ENCODE measurements around the gene PCED1B.
"Not testable (repeated sequence)": the region's sequence is repeated elsewhere in the genome, so short reads cannot be mapped to it uniquely, and the experiment has no call there.

PCED1B gene

GRCh38 chr12:47276621-47277309 is 197.3 kb downstream of the PCED1B start:
- Histone ChIP-seq H3K4me1 (ENCODE audit: insufficient read depth, low read length) (no peaks in the 10 kb centered on the region; the same call in 1 of the 2 replicates), H3K27ac (ENCODE audit: low read length) (no peak overlapping the region), H3K27me3 (ENCODE audit: insufficient read depth, low read length) (no peaks in the 10 kb centered on the region), H3K4me3 (ENCODE audit: low read length) (no peak overlapping the region), H3K9ac (ENCODE audit: low read depth, low read length) (no peak overlapping the region), H3K36me3 (ENCODE audit: insufficient read depth, low read depth, low read length) (no peaks in the 10 kb centered on the region), H3K9me3 (ENCODE audit: insufficient read depth, low read depth, low read length) (no peaks in the 10 kb centered on the region)

- no peaks in the 10 kb centered on the region for H3K36me3 ChIP-seq (ENCODE audit: insufficient read depth, low read depth, low read length)
- no peak overlapping the region for H3K4me3 ChIP-seq (ENCODE audit: low read length)
- H3K27me3 ChIP-seq (ENCODE audit: insufficient read depth, low read length): no peaks in the 10 kb centered on the region
- H3K27ac ChIP-seq (ENCODE audit: low read length): no peak overlapping the region
- H3K9me3 ChIP-seq (ENCODE audit: insufficient read depth, low read depth, low read length): no peaks in the 10 kb centered on the region
- no peak overlapping the region for H3K9ac ChIP-seq (ENCODE audit: low read depth, low read length)
- H3K4me1 ChIP-seq (ENCODE audit: insufficient read depth, low read length): no peaks in the 10 kb centered on the region; the same call in 1 of the 2 replicates
Measured at GRCh38 chr12:47277972-47278448, 198.6 kb downstream of the PCED1B start.

GRCh38 chr12:47279758-47280157 is 200.3 kb downstream of the PCED1B start:
- H3K9ac ChIP-seq (ENCODE audit: low read depth, low read length); H3K4me3 ChIP-seq (ENCODE audit: low read length); H3K36me3 ChIP-seq (ENCODE audit: insufficient read depth, low read depth, low read length); H3K27ac ChIP-seq (ENCODE audit: low read length); H3K9me3 ChIP-seq (ENCODE audit: insufficient read depth, low read depth, low read length); H3K4me1 ChIP-seq (ENCODE audit: insufficient read depth, low read length); H3K27me3 ChIP-seq (ENCODE audit: insufficient read depth, low read length): not testable (repeated sequence)

GRCh38 chr12:47280543-47281300 is 201.3 kb downstream of the PCED1B start:
- no peak overlapping the region for H3K4me3 ChIP-seq (ENCODE audit: low read length)
- H3K27ac ChIP-seq (ENCODE audit: low read length): no peak overlapping the region
- no peaks in the 10 kb centered on the region; the same call in 1 of the 2 replicates for H3K4me1 ChIP-seq (ENCODE audit: insufficient read depth, low read length)
- no peaks in the 10 kb centered on the region for H3K27me3 ChIP-seq (ENCODE audit: insufficient read depth, low read length)
- H3K36me3 ChIP-seq (ENCODE audit: insufficient read depth, low read depth, low read length): no peaks in the 10 kb centered on the region
- H3K9ac ChIP-seq (ENCODE audit: low read depth, low read length): no peak overlapping the region
- no peaks in the 10 kb centered on the region for H3K9me3 ChIP-seq (ENCODE audit: insufficient read depth, low read depth, low read length)

GRCh38 chr12:47281667-47282171 is 202.3 kb downstream of the PCED1B start:
- H3K36me3 ChIP-seq (ENCODE audit: insufficient read depth, low read depth, low read length): no peaks in the 10 kb centered on the region
- H3K27ac ChIP-seq (ENCODE audit: low read length): no peak overlapping the region
- no peaks in the 10 kb centered on the region for H3K27me3 ChIP-seq (ENCODE audit: insufficient read depth, low read length)
- no peaks in the 10 kb centered on the region; the same call in 1 of the 2 replicates for H3K4me1 ChIP-seq (ENCODE audit: insufficient read depth, low read length)
- no peak overlapping the region for H3K9ac ChIP-seq (ENCODE audit: low read depth, low read length)
- no peak overlapping the region for H3K4me3 ChIP-seq (ENCODE audit: low read length)
- no peaks in the 10 kb centered on the region for H3K9me3 ChIP-seq (ENCODE audit: insufficient read depth, low read depth, low read length)

- Histone ChIP-seq H3K27me3 (ENCODE audit: insufficient read depth, low read length) (no peaks in the 10 kb centered on the region), H3K36me3 (ENCODE audit: insufficient read depth, low read depth, low read length) (no peaks in the 10 kb centered on the region), H3K9me3 (ENCODE audit: insufficient read depth, low read depth, low read length) (no peaks in the 10 kb centered on the region), H3K4me3 (ENCODE audit: low read length) (no peak overlapping the region), H3K9ac (ENCODE audit: low read depth, low read length) (no peak overlapping the region), H3K4me1 (ENCODE audit: insufficient read depth, low read length) (no peaks in the 10 kb centered on the region; the same call in 1 of the 2 replicates), H3K27ac (ENCODE audit: low read length) (no peak overlapping the region)
Measured at GRCh38 chr12:47282206-47282605, 202.8 kb downstream of the PCED1B start.
